H1 (cell line): ENCODE results near the gene OR10AD1. TPM values are rescaled to one million over a fixed set of nuclear protein-coding genes. Genes with fewer than 3 reads are reported as not detected.
"Not testable (repeated sequence)": the region's sequence is repeated elsewhere in the genome, so short reads cannot be mapped to it uniquely, and the experiment has no call there.

Experiments
- CTCF ChIA-PET: fragments of 300-600 bp; sonication (Branson Sonifier 250); formaldehyde crosslinking; loops from one replicate; lab custom pipeline; 2021; ENCODE audit not compliant: partially characterized antibody; lab: Charles Lee
- POLR2A ChIA-PET: fragments of 300-600 bp; sonication (Branson Sonifier 250); formaldehyde crosslinking; loops from one replicate; lab custom pipeline; 2021; ENCODE audit warnings: inconsistent platforms; ENCODE audit not compliant: partially characterized antibody; lab: Charles Lee
- DNase-seq, 2 experiments: peaks; one replicate each; pipeline versions ENCODE4 v3.0.0 to v3.0.0-alpha.2; 2010 to 2022; ENCODE audit warnings: low spot score in 2 of 2, low read depth in 1 of 2, mixed read lengths in 1 of 2
- FAIRE-seq: peaks from 2 replicates; lab custom pipeline; 2011; peaks lifted over from hg19 to GRCh38; lab: Jason Lieb, UNC
- H2AFZ ChIP-seq: 2 replicates; pipeline ENCODE4 v1.8.1; 2012; ENCODE audit warnings: low read length, inconsistent platforms
- H2AK5ac ChIP-seq: 2 replicates; pipeline ENCODE4 v1.6.1; 2013; ENCODE audit warnings: low read depth, low read length
- H2BK120ac ChIP-seq: replicated peaks from 2 replicates; pipeline ENCODE3; 2013; ENCODE audit warnings: low read depth, low read length, inconsistent platforms
- H2BK12ac ChIP-seq: 2 replicates; pipeline ENCODE4 v1.6.1; 2013; ENCODE audit warnings: low read depth, low read length
- H2BK15ac ChIP-seq: 2 replicates; pipeline ENCODE4 v1.6.1; 2013; ENCODE audit warnings: low read length
- H2BK20ac ChIP-seq: 2 replicates; pipeline ENCODE4 v1.6.1; 2013; ENCODE audit warnings: low read length
- H2BK5ac ChIP-seq: 2 replicates; pipeline ENCODE4 v1.6.1; 2013; ENCODE audit warnings: low read depth, low read length
- H3K14ac ChIP-seq: 2 replicates; pipeline ENCODE4 v1.6.1; 2013; ENCODE audit warnings: inconsistent platforms; ENCODE audit not compliant: insufficient read length
- H3K18ac ChIP-seq: 2 replicates; pipeline ENCODE4 v1.6.1; 2013; ENCODE audit warnings: low read length; ENCODE audit errors: extremely low read depth
- H3K23ac ChIP-seq: 2 replicates; pipeline ENCODE4 v1.6.1; 2013; ENCODE audit warnings: inconsistent platforms; ENCODE audit not compliant: insufficient read length
- H3K23me2 ChIP-seq: 2 replicates; pipeline ENCODE4 v1.6.1; 2013; ENCODE audit warnings: low read depth, low read length
- H3K27ac ChIP-seq: 2 replicates; pipeline ENCODE4 v1.6.1; 2011; ENCODE audit warnings: low read depth, low read length, inconsistent platforms
- H3K27me3 ChIP-seq, 4 experiments: replicated peaks in 1 of 4; 1 replicate in 1 of 4; 2 replicates in 3 of 4; pipeline versions ENCODE4 v1.6.1 to v1.8.1; 2011 to 2013; ENCODE audit warnings: low read length in 3 of 4, mild to moderate bottlenecking in 3 of 4, inconsistent platforms in 2 of 4, mixed read lengths in 2 of 4, moderate library complexity in 1 of 4; ENCODE audit not compliant: control insufficient read depth in 3 of 4, insufficient read depth in 3 of 4; ENCODE audit errors: extremely low read depth in 1 of 4
- H3K36me3 ChIP-seq, 4 experiments: 2 replicates each; pipeline versions ENCODE4 v1.6.1 to v1.8.1; 2011 to 2013; ENCODE audit warnings: mild to moderate bottlenecking in 4 of 4, low read length in 3 of 4, moderate library complexity in 2 of 4, control low read depth in 1 of 4, inconsistent platforms in 1 of 4; ENCODE audit not compliant: insufficient read depth in 4 of 4, control insufficient read depth in 2 of 4
- H3K4ac ChIP-seq: replicated peaks from 2 replicates; pipeline ENCODE3; 2013; ENCODE audit warnings: low read length, low read depth, mixed read lengths, inconsistent platforms; ENCODE audit not compliant: insufficient read length
- H3K4me1 ChIP-seq, 4 experiments: replicated peaks in 1 of 4; 1 replicate in 1 of 4; 2 replicates in 3 of 4; pipeline versions ENCODE4 v1.6.1 to v1.8.1; 2011 to 2013; ENCODE audit warnings: low read length in 3 of 4, inconsistent platforms in 2 of 4, mixed read lengths in 1 of 4; ENCODE audit not compliant: insufficient read depth in 4 of 4, control insufficient read depth in 3 of 4
- H3K4me2 ChIP-seq, 2 experiments: 2 replicates each; pipeline versions ENCODE4 v1.6.1 to v1.8.1; 2011 to 2013; ENCODE audit warnings: low read depth in 2 of 2, low read length in 2 of 2, control low read depth in 1 of 2, inconsistent platforms in 1 of 2, mild to moderate bottlenecking in 1 of 2; ENCODE audit not compliant: insufficient read depth in 1 of 2
- H3K4me3 ChIP-seq, 4 experiments: fragments of 200-600, 300-600 bp in 1 of 4; sonication (generic), shearing (Covaris generic), sonication (Bioruptor Twin) in 1 of 4; 2 replicates each; pipeline versions ENCODE4 v1.5.1 to v1.8.1; 2011 to 2016; ENCODE audit warnings: low read length in 4 of 4, low read depth in 3 of 4, control low read depth in 2 of 4, inconsistent platforms in 2 of 4, mild to moderate bottlenecking in 2 of 4, mixed read lengths in 1 of 4, moderate library complexity in 1 of 4; ENCODE audit not compliant: insufficient read depth in 2 of 4; ENCODE audit errors: extremely low read depth in 1 of 4
- H3K56ac ChIP-seq: replicated peaks from 2 replicates; pipeline ENCODE3; 2013; ENCODE audit warnings: low read depth, mild to moderate bottlenecking, mixed read lengths, low read length, inconsistent platforms; ENCODE audit not compliant: insufficient read length
- H3K79me1 ChIP-seq: 2 replicates; pipeline ENCODE4 v1.6.1; 2013; ENCODE audit warnings: low read depth, low read length, control low read depth
- H3K79me2 ChIP-seq, 2 experiments: 2 replicates each; pipeline versions ENCODE4 v1.6.1 to v1.8.1; 2012 to 2013; ENCODE audit warnings: low read length in 2 of 2, mild to moderate bottlenecking in 2 of 2, inconsistent platforms in 1 of 2; ENCODE audit not compliant: insufficient read depth in 2 of 2, control insufficient read depth in 1 of 2
- H3K9ac ChIP-seq, 4 experiments: replicated peaks in 1 of 4; 1 replicate in 1 of 4; 2 replicates in 3 of 4; pipeline versions ENCODE4 v1.6.1 to v1.8.1; 2011 to 2013; ENCODE audit warnings: low read depth in 3 of 4, low read length in 3 of 4, control low read depth in 2 of 4, mild to moderate bottlenecking in 2 of 4, moderate library complexity in 2 of 4, inconsistent platforms in 1 of 4; ENCODE audit errors: extremely low read depth in 1 of 4
- H3K9me3 ChIP-seq, 2 experiments: 2 replicates each; pipeline versions ENCODE4 v1.6.1 to v1.8.1; 2012 to 2013; ENCODE audit warnings: mild to moderate bottlenecking in 2 of 2, moderate library complexity in 2 of 2, control low read depth in 1 of 2, inconsistent platforms in 1 of 2, low read depth in 1 of 2, low read length in 1 of 2, mixed read lengths in 1 of 2; ENCODE audit not compliant: insufficient read depth in 2 of 2
- H4K20me1 ChIP-seq, 2 experiments: replicated peaks in 1 of 2; 2 replicates each; pipeline versions ENCODE3 to v1.8.1; 2011 to 2013; ENCODE audit warnings: inconsistent platforms in 2 of 2, low read length in 2 of 2, mild to moderate bottlenecking in 1 of 2; ENCODE audit not compliant: insufficient read depth in 2 of 2, control insufficient read depth in 1 of 2
- H4K5ac ChIP-seq: 2 replicates; pipeline ENCODE4 v1.6.1; 2013; ENCODE audit warnings: low read length, low read depth, mixed read lengths, inconsistent platforms; ENCODE audit not compliant: insufficient read length
- H4K8ac ChIP-seq: 2 replicates; pipeline ENCODE4 v1.8.0; 2013; ENCODE audit warnings: mild to moderate bottlenecking, moderate library complexity, low read length, inconsistent platforms; ENCODE audit not compliant: insufficient read depth; ENCODE audit errors: extremely low read depth
- H4K91ac ChIP-seq: replicated peaks from 2 replicates; pipeline ENCODE3; 2013; ENCODE audit warnings: low read length, mixed read lengths, inconsistent platforms; ENCODE audit not compliant: insufficient read length
- WGBS, 2 experiments: shearing (Covaris generic) in 1 of 2; methylation state at CpG; one replicate each; pipeline versions ENCODE4 v1.1.6 to v1.1.7; 2013 to 2015; ENCODE audit warnings: low lambda C conversion rate in 2 of 2, mixed read lengths in 2 of 2, inconsistent platforms in 1 of 2, low coverage in 1 of 2, missing lambda C conversion rate in 1 of 2; ENCODE audit not compliant: insufficient replicate concordance in 2 of 2, insufficient coverage in 1 of 2, insufficient read length in 1 of 2; ENCODE audit errors: extremely low coverage in 1 of 2, missing lambda C conversion rate in 1 of 2; 5-methylcytosine and 5-hydroxymethylcytosine counted together
- polyA plus RNA-seq, 7 experiments: library from polyadenylated mRNA; depleted of rRNA in 3 of 7; stranded (reverse) in 5 of 7; unstranded in 2 of 7; fragments of >200 nt in 5 of 7; fragments of 200-250 nt in 2 of 7; gene quantifications; 1 replicate in 5 of 7; 2 replicates in 1 of 7; 4 replicates in 1 of 7; pipeline versions ENCODE4 v1.2.1 to v1.2.3, GENCODE V29; 2011 to 2013; ENCODE audit warnings: missing spikeins in 2 of 7, mixed read lengths in 2 of 7
- total RNA-seq: library from RNA; stranded (reverse); fragmentation: NEBNext Ultra II Directional; extraction: Animal tissue kit (Norgen Biotek cat#: 25700); gene quantifications from 2 replicates; pipeline ENCODE4 v1.2.1, GENCODE V29; 2021

Gene OR10AD1
- total and polyA plus RNA-seq, 2 of the 8 experiments (the other 6 are each of a cell fraction or from before 2014, with no cell fraction given), result not detected

GRCh38 chr12:48155786-48156185, 47.3 kb downstream of the OR10AD1 start:
- H2BK20ac ChIP-seq, H2AFZ ChIP-seq, H3K4me1 ChIP-seq, H3K23ac ChIP-seq, H3K4ac ChIP-seq, H3K18ac ChIP-seq, H4K8ac ChIP-seq, H4K91ac ChIP-seq, H3K9ac ChIP-seq, H3K4me3 ChIP-seq, H3K27ac ChIP-seq, H3K27me3 ChIP-seq, H3K9me3 ChIP-seq, H3K56ac ChIP-seq, H2AK5ac ChIP-seq, H2BK12ac ChIP-seq, H3K79me2 ChIP-seq, H3K14ac ChIP-seq, H3K79me1 ChIP-seq, H2BK5ac ChIP-seq, FAIRE-seq, H3K23me2 ChIP-seq, DNase-seq, H2BK15ac ChIP-seq, H4K5ac ChIP-seq, H2BK120ac ChIP-seq, H4K20me1 ChIP-seq, H3K36me3 ChIP-seq: not testable (repeated sequence)
- peak overlapping the region in 1 of 2 experiments; percentile 63; a peak in 1 of 4 replicates for H3K4me2 ChIP-seq
- POLR2A ChIA-PET, result interaction anchor here (0.6 to 3.1 kb wide), 6 partner anchors 12 to 36 kb away, joined by 3 to 12 read pairs (median 4); partner anchors contain the start of gene PFKM
- 96% methylated on average over 5 of the region's 5 CpGs; no CpG with 5 or more reads in 1 of the 2 experiments for WGBS, 2 experiments
- CTCF ChIA-PET, result interaction anchor here (0.8 to 1.8 kb wide), 5 partner anchors 8 to 245 kb away, joined by 3 to 5 read pairs (median 3); no protein-coding TSS in a partner anchor

Other genes starting within 250 kb of the OR10AD1 start
- gene TMEM106C, start 239.7 kb downstream of the OR10AD1 start, total RNA-seq, result 36.6 and 37.0 TPM in 2 replicates
- gene TMEM106C, start 239.7 kb downstream of the OR10AD1 start, polyA plus RNA-seq (2011; rRNA removed), result 35.7 and 45.3 TPM in 2 replicates
- 11.7 and 14.6 TPM in 2 replicates for gene COL2A1, start 198.8 kb downstream of the OR10AD1 start, total RNA-seq
- 4.2 and 8.8 TPM in 2 replicates for gene COL2A1, start 198.8 kb downstream of the OR10AD1 start, polyA plus RNA-seq (2011; rRNA removed)
- 29.8 and 31.5 TPM in 2 replicates for gene SENP1, start 97.2 kb downstream of the OR10AD1 start, total RNA-seq
- gene SENP1, start 97.2 kb downstream of the OR10AD1 start, polyA plus RNA-seq (2011; rRNA removed), result 9.5 and 14.2 TPM in 2 replicates
- 106 and 109 TPM in 2 replicates for gene PFKM, start 83.9 kb downstream of the OR10AD1 start, total RNA-seq
- 62.6 and 73.7 TPM in 2 replicates for gene PFKM, start 83.9 kb downstream of the OR10AD1 start, polyA plus RNA-seq (2011; rRNA removed)
- 8.1 and 8.3 TPM in 2 replicates for gene ASB8, start 45.8 kb downstream of the OR10AD1 start, total RNA-seq
- 3.8 and 4.2 TPM in 2 replicates for gene ASB8, start 45.8 kb downstream of the OR10AD1 start, polyA plus RNA-seq (2011; rRNA removed)
- 2.2 and 2.5 TPM in 2 replicates for gene CCDC184, start 19.6 kb downstream of the OR10AD1 start, total RNA-seq
- gene CCDC184, start 19.6 kb downstream of the OR10AD1 start, polyA plus RNA-seq (2011; rRNA removed), result 3.0 and 3.1 TPM in 2 replicates
- gene ZNF641, start 147.6 kb upstream of the OR10AD1 start, total RNA-seq, result 6.2 and 7.8 TPM in 2 replicates
- 1.5 and 2.4 TPM in 2 replicates for gene ZNF641, start 147.6 kb upstream of the OR10AD1 start, polyA plus RNA-seq (2011; rRNA removed)